GM19468 (cell line): ENCODE data around the gene HIVEP2.

Experiments
- ATAC-seq: cut with Tn5 transposase; IDR thresholded peaks from one replicate; pipeline ENCODE4 v1.9.1; 2021; ENCODE audit warnings: mild to moderate bottlenecking, moderate library complexity, moderate number of reproducible peaks; ENCODE audit not compliant: unreplicated experiment; ENCODE audit errors: extremely low read depth

The HIVEP2 gene

GRCh38 chr6:142803032-142803431 is 141.9 kb downstream of the HIVEP2 start:
- ATAC-seq, result no peak

DNA sequence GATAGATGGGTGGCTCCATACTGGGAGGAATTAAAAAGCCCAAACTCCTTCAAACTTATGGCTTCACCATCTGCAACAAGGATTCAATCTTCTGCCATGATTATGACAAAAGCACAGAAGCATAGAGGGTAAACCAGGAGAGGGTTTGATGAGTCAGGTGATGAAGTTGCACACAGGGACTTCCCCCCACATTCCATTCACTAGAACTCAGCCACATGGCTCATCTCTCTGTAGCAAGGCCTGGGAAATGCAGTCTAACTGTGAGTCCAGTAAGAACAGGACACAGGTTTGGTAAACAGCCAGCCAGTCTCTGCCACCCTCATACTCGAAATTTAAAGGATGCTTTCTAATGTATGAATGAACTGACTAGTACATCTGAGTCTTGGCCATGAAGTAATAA is 142.9 kb downstream of the HIVEP2 start:
- ATAC-seq, result no peak

GRCh38 chr6:142800240-142800639 is 144.7 kb downstream of the HIVEP2 start:
- no peak for ATAC-seq

GRCh38 chr6:142799639-142800038 is 145.3 kb downstream of the HIVEP2 start:
- ATAC-seq, result no peak

- no peak for ATAC-seq
These were observed 147.8 kb downstream of the HIVEP2 start for GRCh38 chr6:142797159-142797558.

- ATAC-seq, result no peak
These were observed 148.4 kb downstream of the HIVEP2 start for GRCh38 chr6:142796571-142796970.

- no peak for ATAC-seq
These were observed 149.0 kb downstream of the HIVEP2 start for GRCh38 chr6:142796024-142796423.

- ATAC-seq, result no peak
These were observed 150.6 kb downstream of the HIVEP2 start for GRCh38 chr6:142794424-142794823.

GRCh38 chr6:142790257-142790656 is 154.7 kb downstream of the HIVEP2 start:
- ATAC-seq, result no peak

- ATAC-seq, result no peak
These were observed 157.6 kb downstream of the HIVEP2 start for GRCh38 chr6:142787422-142787821.

DNA sequence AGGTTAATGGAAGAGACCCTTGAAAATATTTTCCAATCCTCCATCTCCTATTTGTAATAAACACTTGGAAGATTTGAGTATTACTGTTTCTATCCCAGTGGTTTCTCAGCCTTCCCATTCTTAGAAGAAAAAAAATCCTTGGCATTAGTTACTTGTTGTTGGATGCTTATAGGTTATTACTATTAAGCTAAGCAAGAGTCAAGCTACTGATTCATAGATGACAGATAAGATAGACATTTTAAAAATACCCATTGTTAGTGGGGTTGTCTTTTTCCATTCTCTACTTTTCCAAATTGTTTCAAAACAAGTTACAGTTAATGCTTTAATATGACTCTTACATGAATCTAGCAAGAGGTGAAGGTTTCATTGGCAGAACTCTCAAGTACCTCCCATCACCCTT is 158.5 kb downstream of the HIVEP2 start:
- no peak for ATAC-seq

GRCh38 chr6:142784344-142784743 is 160.6 kb downstream of the HIVEP2 start:
- peak; percentile 96 for ATAC-seq

DNA sequence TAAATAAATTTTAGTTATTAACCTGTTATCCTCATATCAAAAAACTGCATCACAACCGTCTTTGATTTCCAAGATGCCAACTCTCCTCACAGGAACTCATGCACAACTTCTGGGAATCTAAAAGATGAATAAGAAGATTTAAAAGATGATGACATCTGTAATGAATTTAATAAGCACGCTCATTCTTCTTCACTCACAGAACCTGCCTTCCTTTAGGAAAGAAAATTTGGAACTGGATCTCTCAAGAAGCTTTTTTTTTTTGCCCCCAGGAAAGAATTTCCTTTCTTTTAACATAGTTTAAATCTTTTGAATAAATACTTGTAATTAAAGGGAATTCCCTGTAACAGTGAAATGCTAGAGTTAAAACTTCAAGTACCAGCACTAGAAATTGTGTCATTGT is 161.5 kb downstream of the HIVEP2 start:
- no peak for ATAC-seq

- no peak for ATAC-seq
These were observed 163.8 kb downstream of the HIVEP2 start for GRCh38 chr6:142781129-142781528.

GRCh38 chr6:142773859-142774648 is 170.9 kb downstream of the HIVEP2 start:
- ATAC-seq, result no peak

GRCh38 chr6:142773324-142773723 is 171.7 kb downstream of the HIVEP2 start:
- ATAC-seq, result no peak

DNA sequence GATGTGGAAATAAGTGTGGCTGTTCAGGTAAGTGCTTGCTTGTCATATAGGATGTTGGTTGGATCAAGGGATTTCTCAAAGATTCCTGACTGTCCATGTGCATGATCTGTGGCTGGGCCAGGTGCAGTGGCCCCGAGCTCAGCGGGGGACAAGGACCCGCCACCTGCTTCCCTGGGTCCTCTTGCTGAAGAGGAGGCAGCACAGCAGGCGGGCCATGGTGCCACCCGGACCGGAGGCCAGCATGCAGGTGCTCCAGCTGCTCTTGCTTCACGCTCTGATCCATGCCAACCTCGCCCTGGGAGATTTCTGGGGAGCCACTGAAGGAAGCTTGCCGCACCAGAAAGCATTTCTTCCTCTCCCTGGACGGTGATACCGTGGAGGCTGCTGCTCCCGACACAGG is 173.8 kb downstream of the HIVEP2 start:
- no peak for ATAC-seq

DNA sequence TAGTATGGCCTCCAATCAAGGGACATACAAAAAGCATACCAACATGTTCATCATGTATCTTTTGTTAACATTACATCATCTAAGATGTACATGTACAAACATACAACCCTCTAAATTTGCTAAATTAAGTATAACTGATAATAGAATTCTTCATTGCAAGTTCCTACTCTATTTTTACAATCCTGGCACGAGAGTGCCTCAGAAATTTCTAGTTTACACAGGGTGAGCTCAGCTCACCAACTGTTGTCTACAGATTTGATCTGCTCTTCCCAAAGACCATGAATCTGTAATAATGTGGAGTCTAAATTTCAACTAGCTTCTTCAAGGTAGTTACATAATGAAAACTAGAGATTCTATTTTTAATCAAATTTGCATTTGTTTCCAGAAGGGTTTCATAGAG is 179.7 kb downstream of the HIVEP2 start:
- ATAC-seq, result no peak

GRCh38 chr6:142764311-142764710 is 180.7 kb downstream of the HIVEP2 start:
- ATAC-seq, result no peak

DNA sequence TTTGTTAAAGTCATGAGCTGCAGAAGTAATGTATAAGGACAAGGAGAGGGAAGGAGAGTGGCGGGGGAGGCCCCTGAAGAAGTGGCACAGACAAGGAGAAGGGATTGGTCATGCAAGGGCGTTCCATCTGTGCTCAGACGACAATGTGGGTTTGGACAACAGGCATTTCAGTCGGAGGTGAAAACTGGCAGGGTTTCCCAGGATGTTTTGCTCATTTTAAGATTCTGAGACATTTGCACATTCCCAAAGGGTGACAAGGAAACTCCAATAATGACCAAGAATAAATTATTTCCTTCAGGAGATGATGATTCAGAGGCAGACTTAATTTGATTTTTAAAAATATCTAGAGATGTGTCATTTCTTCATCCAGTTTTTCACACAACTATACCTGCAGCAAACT is 181.8 kb downstream of the HIVEP2 start:
- ATAC-seq, result no peak

GRCh38 chr6:142761756-142762155 is 183.2 kb downstream of the HIVEP2 start:
- ATAC-seq, result peak; percentile 37

DNA sequence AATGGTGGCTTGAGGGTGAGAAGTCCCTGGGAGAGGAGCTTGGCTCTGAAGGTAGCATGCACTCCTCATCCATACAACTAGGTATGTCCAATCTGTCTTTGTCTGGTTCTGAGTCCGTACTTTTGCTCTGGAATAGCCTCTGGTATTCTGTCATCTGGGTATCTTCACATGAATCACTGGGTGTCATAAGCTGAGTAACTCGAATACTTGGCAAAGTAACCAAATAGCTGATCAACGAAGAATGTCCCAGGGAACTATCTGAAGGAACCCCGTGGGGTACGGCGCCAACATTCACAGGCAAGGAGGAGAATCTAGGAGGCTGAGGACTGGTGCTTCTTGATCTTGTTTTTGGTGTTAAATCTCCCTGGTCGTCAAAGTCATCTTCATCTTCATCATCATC is 184.8 kb downstream of the HIVEP2 start:
- no peak for ATAC-seq
